ENCODE data around the gene GPR68. TPM values are rescaled to one million over a fixed set of nuclear protein-coding genes. Genes with fewer than 3 reads are reported as not detected.

Gene GPR68
- total RNA-seq, 5 donors from 2014 or later (not counting 1 experiment from before 2014, with no cell fraction given) = 3.0 to 16.4 (median 10.0) TPM

GRCh38 chr14:91231446-91231845 lies 13.1 kb downstream of the GPR68 start:
- Mint-ChIP-seq H3K36me3 (peaks cover 34% of the 10 kb centered on the region), H3K9me3 (peaks cover 0 to 4% (median 0%) of the 10 kb centered on the region in 3 donors), H3K27ac (peak overlapping the region; percentile 94 to 95), H3K4me1 (peaks cover 76 to 89% (median 83%) of the 10 kb centered on the region in 3 donors), H3K27me3 (no peaks in the 10 kb centered on the region), H3K4me3 (peak overlapping the region in 2 of 3 donors; percentile 19 to 75)
- WGBS (ENCODE audit: insufficient coverage) = 60% methylated on average over 1 of the region's 3 CpGs
- DNase-seq (peak in 1 of 35 experiments; percentile 46), ATAC-seq (replicated peaks in 1 of 4) (no peak)
- H3K4me3 ChIP-seq (ENCODE audit: control insufficient read depth in 1 of 2, extremely low read depth in 1 of 2, low read length in 1 of 2) = no peak overlapping the region
- ChIA-PET POLR2A (no interaction called here), CTCF (no interaction called here)
- H3K27me3 ChIP-seq (replicated peaks in 1 of 2; ENCODE audit: control insufficient read depth in 2 of 2, extremely low read depth in 1 of 2, insufficient read depth in 2 of 2, low read length in 1 of 2) = no peaks in the 10 kb centered on the region
- peaks cover 52 to 92% of the 10 kb centered on the region in 2 experiments for H3K4me1 ChIP-seq (ENCODE audit: control insufficient read depth in 1 of 2, extremely low read depth in 1 of 2, insufficient read depth in 2 of 2, low read length in 2 of 2)
- H3K9me3 ChIP-seq = no peaks in the 10 kb centered on the region
- peak overlapping the region; percentile 89 for H3K27ac ChIP-seq (ENCODE audit: low read length)
- H3K36me3 ChIP-seq (ENCODE audit: control insufficient read depth in 2 of 2, extremely low read depth in 1 of 2, insufficient read depth in 1 of 2, low read length in 1 of 2) = peaks cover 0 to 11% of the 10 kb centered on the region in 2 donors

- Mint-ChIP-seq H3K36me3 (peaks cover 27% of the 10 kb centered on the region), H3K27ac (peak overlapping the region; percentile 94 to 95), H3K4me3 (peak overlapping the region; percentile 63 to 75 (median 65)), H3K27me3 (no peaks in the 10 kb centered on the region), H3K4me1 (peaks cover 80 to 91% (median 87%) of the 10 kb centered on the region in 3 donors), H3K9me3 (peaks cover 0 to 4% (median 0%) of the 10 kb centered on the region in 3 donors)
- WGBS (ENCODE audit: insufficient coverage) = 38% methylated on average over 2 of the region's 4 CpGs
- H3K4me1 ChIP-seq (ENCODE audit: control insufficient read depth in 1 of 2, extremely low read depth in 1 of 2, insufficient read depth in 2 of 2, low read length in 2 of 2) = peaks cover 52 to 92% of the 10 kb centered on the region in 2 experiments
- no peaks in the 10 kb centered on the region for H3K9me3 ChIP-seq
- ChIA-PET CTCF (no interaction called here), POLR2A (interaction anchor here in 1 of 2 donors (0.7 kb wide), 1 partner anchor 8 kb away, joined by 3 read pairs; no protein-coding TSS in a partner anchor)
- ATAC-seq (replicated peaks in 1 of 4) = no peak
- peak overlapping the region; percentile 89 for H3K27ac ChIP-seq (ENCODE audit: low read length)
- DNase-seq = peak in 1 of 35 experiments; percentile 46
- peak overlapping the region in 1 of 2 donors; percentile 3 for H3K4me3 ChIP-seq (ENCODE audit: control insufficient read depth in 1 of 2, extremely low read depth in 1 of 2, low read length in 1 of 2)
- H3K36me3 ChIP-seq (ENCODE audit: control insufficient read depth in 2 of 2, extremely low read depth in 1 of 2, insufficient read depth in 1 of 2, low read length in 1 of 2) = peaks cover 0 to 11% of the 10 kb centered on the region in 2 donors
- no peaks in the 10 kb centered on the region for H3K27me3 ChIP-seq (replicated peaks in 1 of 2; ENCODE audit: control insufficient read depth in 2 of 2, extremely low read depth in 1 of 2, insufficient read depth in 2 of 2, low read length in 1 of 2)
Observed at GRCh38 chr14:91230397-91231035, 14.0 kb downstream of the GPR68 start.

GRCh38 chr14:91229743-91230200 lies 14.7 kb downstream of the GPR68 start:
- H3K27me3 ChIP-seq (replicated peaks in 1 of 2; ENCODE audit: control insufficient read depth in 2 of 2, extremely low read depth in 1 of 2, insufficient read depth in 2 of 2, low read length in 1 of 2) = no peaks in the 10 kb centered on the region
- H3K36me3 ChIP-seq (ENCODE audit: control insufficient read depth in 2 of 2, extremely low read depth in 1 of 2, insufficient read depth in 1 of 2, low read length in 1 of 2) = peaks cover 0 to 12% of the 10 kb centered on the region in 2 donors
- no peaks in the 10 kb centered on the region for H3K9me3 ChIP-seq
- Mint-ChIP-seq H3K36me3 (peaks cover 30% of the 10 kb centered on the region), H3K4me1 (peaks cover 83 to 96% (median 90%) of the 10 kb centered on the region in 3 donors), H3K9me3 (peaks cover 0 to 4% (median 0%) of the 10 kb centered on the region in 3 donors), H3K27ac (peak overlapping the region; percentile 94 to 95), H3K27me3 (no peaks in the 10 kb centered on the region), H3K4me3 (peak overlapping the region; percentile 63 to 75 (median 65))
- H3K4me3 ChIP-seq (ENCODE audit: control insufficient read depth in 1 of 2, extremely low read depth in 1 of 2, low read length in 1 of 2) = peak overlapping the region; percentile 15 to 60
- ATAC-seq (replicated peaks in 1 of 4) (peak; percentile 64 to 82 (median 75)), DNase-seq (peak in 34 of 35 experiments; percentile 47 to 89 (median 64))
- H3K27ac ChIP-seq (ENCODE audit: low read length) = peak overlapping the region; percentile 89
- POLR2A ChIA-PET = interaction anchor here in 1 of 2 donors (0.5 to 0.7 kb wide), 2 partner anchors 9 to 250 kb away, joined by 3 to 4 read pairs; no protein-coding TSS in a partner anchor
- 0% methylated on average over 4 of the region's 6 CpGs for WGBS (ENCODE audit: insufficient coverage)
- CTCF ChIA-PET = interaction anchor here (0.6 to 0.7 kb wide), 3 partner anchors 13 to 32 kb away, joined by 4 to 9 read pairs (median 4); no protein-coding TSS in a partner anchor
- H3K4me1 ChIP-seq (ENCODE audit: control insufficient read depth in 1 of 2, extremely low read depth in 1 of 2, insufficient read depth in 2 of 2, low read length in 2 of 2) = peaks cover 52 to 97% of the 10 kb centered on the region in 2 experiments

GRCh38 chr14:91229005-91229382 lies 15.5 kb downstream of the GPR68 start:
- ATAC-seq (replicated peaks in 1 of 4) (no peak), DNase-seq (no peak)
- H3K4me1 Mint-ChIP-seq = peaks cover 80 to 94% (median 86%) of the 10 kb centered on the region in 3 donors
- H3K4me3 Mint-ChIP-seq = peak overlapping the region; percentile 22 to 75 (median 59)
- H3K36me3 Mint-ChIP-seq = peaks cover 27% of the 10 kb centered on the region
- Histone ChIP-seq H3K27ac (ENCODE audit: low read length) (peak overlapping the region; percentile 89), H3K27me3 (replicated peaks in 1 of 2; ENCODE audit: control insufficient read depth in 2 of 2, extremely low read depth in 1 of 2, insufficient read depth in 2 of 2, low read length in 1 of 2) (no peaks in the 10 kb centered on the region), H3K36me3 (ENCODE audit: control insufficient read depth in 2 of 2, extremely low read depth in 1 of 2, insufficient read depth in 1 of 2, low read length in 1 of 2) (peaks cover 0 to 6% of the 10 kb centered on the region in 2 donors), H3K4me1 (ENCODE audit: control insufficient read depth in 1 of 2, extremely low read depth in 1 of 2, insufficient read depth in 2 of 2, low read length in 2 of 2) (peaks cover 54 to 97% of the 10 kb centered on the region in 2 experiments), H3K4me3 (ENCODE audit: control insufficient read depth in 1 of 2, extremely low read depth in 1 of 2, low read length in 1 of 2) (peak overlapping the region in 1 of 2 donors; percentile 60), H3K9me3 (no peaks in the 10 kb centered on the region)
- peak overlapping the region; percentile 95 to 96 for H3K27ac Mint-ChIP-seq
- ChIA-PET CTCF (interaction anchor here (0.7 kb wide), 2 partner anchors 14 to 20 kb away, joined by 4 read pairs; no protein-coding TSS in a partner anchor), POLR2A (interaction anchor here in 1 of 2 donors (0.5 to 1.0 kb wide), 2 partner anchors 21 to 251 kb away, joined by 4 read pairs; no protein-coding TSS in a partner anchor)
- WGBS (ENCODE audit: insufficient coverage) = 100% methylated on average over 1 of the region's 1 CpG
- no peaks in the 10 kb centered on the region for H3K27me3 Mint-ChIP-seq
- H3K9me3 Mint-ChIP-seq = peaks cover 0 to 4% (median 0%) of the 10 kb centered on the region in 3 donors

GRCh38 chr14:91228112-91229004 lies 16.1 kb downstream of the GPR68 start:
- ChIA-PET CTCF (interaction anchor here (0.6 to 2.0 kb wide), 4 partner anchors 15 to 55 kb away, joined by 4 to 6 read pairs (median 5); partner anchors contain the start of gene GPR68 (in 1 of the 2)), POLR2A (interaction anchor here in 1 of 2 donors (0.7 to 1.0 kb wide), 2 partner anchors 13 to 22 kb away, joined by 4 read pairs; no protein-coding TSS in a partner anchor)
- 7% methylated on average over 10 of the region's 14 CpGs for WGBS (ENCODE audit: insufficient coverage)
- Histone ChIP-seq H3K27me3 (replicated peaks in 1 of 2; ENCODE audit: control insufficient read depth in 2 of 2, extremely low read depth in 1 of 2, insufficient read depth in 2 of 2, low read length in 1 of 2) (no peaks in the 10 kb centered on the region), H3K4me1 (ENCODE audit: control insufficient read depth in 1 of 2, extremely low read depth in 1 of 2, insufficient read depth in 2 of 2, low read length in 2 of 2) (peaks cover 54 to 95% of the 10 kb centered on the region in 2 experiments), H3K9me3 (no peaks in the 10 kb centered on the region), H3K27ac (ENCODE audit: low read length) (peak overlapping the region; percentile 89), H3K4me3 (ENCODE audit: control insufficient read depth in 1 of 2, extremely low read depth in 1 of 2, low read length in 1 of 2) (no peak overlapping the region), H3K36me3 (ENCODE audit: control insufficient read depth in 2 of 2, extremely low read depth in 1 of 2, insufficient read depth in 1 of 2, low read length in 1 of 2) (peaks cover 0 to 5% of the 10 kb centered on the region in 2 donors)
- Mint-ChIP-seq H3K27ac (peak overlapping the region; percentile 95 to 96), H3K36me3 (peaks cover 31% of the 10 kb centered on the region), H3K4me3 (peak overlapping the region; percentile 22 to 75 (median 59)), H3K4me1 (peaks cover 86 to 98% (median 91%) of the 10 kb centered on the region in 3 donors), H3K9me3 (peaks cover 0 to 4% (median 0%) of the 10 kb centered on the region in 3 donors), H3K27me3 (no peaks in the 10 kb centered on the region)
- ATAC-seq (replicated peaks in 1 of 4) (peak; percentile 58 to 90 (median 62)), DNase-seq (peak in 34 of 35 experiments; percentile 55 to 92 (median 79))

Measured in T-cell (primary cell).